Measurements from ENCODE around the gene HDGFL3.
"Not testable (repeated sequence)": the region's sequence is repeated elsewhere in the genome, so short reads cannot be mapped to it uniquely, and the experiment has no call there.

The HDGFL3 gene

DNA sequence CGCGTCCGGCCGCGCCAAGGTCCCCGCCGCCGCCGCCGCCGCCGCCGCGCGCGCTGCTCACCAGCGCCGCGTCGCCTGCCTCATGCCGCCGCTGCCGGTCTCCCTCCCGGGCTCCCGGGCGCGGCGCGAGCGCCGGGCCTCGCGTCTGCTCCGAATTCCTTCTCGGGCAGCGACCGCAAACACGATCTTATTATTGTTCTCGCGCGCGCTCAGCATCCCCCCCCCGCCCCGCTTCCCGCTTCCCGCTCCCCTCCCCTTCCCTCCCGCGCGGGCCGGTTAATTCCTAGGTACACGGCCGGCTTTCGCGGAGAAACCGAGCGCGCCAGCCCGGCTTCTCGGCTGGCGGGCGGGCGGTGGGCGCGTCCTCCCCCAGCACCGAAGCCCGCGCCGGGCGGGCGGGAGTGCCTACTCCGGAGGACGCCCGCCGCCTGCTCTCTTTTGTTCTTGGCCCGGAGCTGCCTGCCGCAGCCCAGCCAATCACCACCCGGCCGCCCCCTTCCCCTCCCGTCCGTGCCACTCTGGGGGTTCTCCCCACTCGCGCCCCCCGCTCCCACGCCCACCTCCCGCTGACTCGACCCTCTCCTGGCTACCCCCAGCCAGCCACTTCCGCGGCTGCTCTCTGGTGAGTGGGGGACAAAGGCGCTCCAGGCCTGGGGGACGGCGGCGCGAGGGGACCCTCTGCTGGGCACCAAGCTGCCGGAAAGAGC, at the start of gene HDGFL3:
HDGFL3 (minus strand) TSS at position 164 of the 707 bp plus-strand sequence. CDS start 409 bp downstream, outside the sequence.
- H3K27ac ChIP-seq: peak within 1 kb of the TSS; percentile 73
- no peak for DNase-seq (ENCODE audit: low read depth, low spot score)

DNA sequence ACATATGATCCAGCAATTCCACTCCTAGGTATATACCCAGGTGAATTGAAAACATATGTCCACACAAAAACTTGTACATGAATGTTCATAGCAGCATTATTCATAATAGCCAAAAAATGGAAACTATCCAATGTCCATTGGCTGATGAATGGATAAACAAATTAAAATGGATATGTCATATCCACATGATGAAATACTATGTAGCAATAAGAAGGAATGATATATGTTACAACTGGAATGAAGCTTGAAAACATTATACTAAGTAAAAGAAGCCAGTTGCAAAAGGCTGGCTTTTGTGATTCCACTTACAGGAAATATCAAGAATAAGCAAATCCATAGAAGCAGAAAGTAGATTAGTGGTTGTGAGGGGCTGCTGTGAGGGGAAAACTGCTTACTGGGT, 43.2 kb upstream of the HDGFL3 start:
- H3K27ac ChIP-seq: peak overlapping the region; percentile 70
- DNase-seq (ENCODE audit: low read depth, low spot score): no peak

DNA sequence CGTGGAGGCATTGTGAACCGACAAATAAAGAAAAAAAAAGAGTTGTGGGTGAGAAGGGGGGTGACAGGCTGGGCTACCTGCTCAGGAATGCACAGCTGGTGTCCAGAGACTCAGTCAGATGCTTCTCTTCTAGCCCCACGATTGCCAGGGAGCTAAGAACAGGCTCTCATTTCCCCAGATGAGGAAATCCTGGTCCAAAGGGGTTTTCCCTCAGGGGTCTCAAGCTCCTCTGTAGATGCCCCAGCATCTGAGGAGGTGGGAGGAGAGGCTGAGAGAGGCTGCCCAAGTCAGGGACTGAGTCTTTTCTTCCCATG, 41.4 kb upstream of the HDGFL3 start:
- DNase-seq (ENCODE audit: low read depth, low spot score): no peak
- no peak overlapping the region for H3K27ac ChIP-seq

DNA sequence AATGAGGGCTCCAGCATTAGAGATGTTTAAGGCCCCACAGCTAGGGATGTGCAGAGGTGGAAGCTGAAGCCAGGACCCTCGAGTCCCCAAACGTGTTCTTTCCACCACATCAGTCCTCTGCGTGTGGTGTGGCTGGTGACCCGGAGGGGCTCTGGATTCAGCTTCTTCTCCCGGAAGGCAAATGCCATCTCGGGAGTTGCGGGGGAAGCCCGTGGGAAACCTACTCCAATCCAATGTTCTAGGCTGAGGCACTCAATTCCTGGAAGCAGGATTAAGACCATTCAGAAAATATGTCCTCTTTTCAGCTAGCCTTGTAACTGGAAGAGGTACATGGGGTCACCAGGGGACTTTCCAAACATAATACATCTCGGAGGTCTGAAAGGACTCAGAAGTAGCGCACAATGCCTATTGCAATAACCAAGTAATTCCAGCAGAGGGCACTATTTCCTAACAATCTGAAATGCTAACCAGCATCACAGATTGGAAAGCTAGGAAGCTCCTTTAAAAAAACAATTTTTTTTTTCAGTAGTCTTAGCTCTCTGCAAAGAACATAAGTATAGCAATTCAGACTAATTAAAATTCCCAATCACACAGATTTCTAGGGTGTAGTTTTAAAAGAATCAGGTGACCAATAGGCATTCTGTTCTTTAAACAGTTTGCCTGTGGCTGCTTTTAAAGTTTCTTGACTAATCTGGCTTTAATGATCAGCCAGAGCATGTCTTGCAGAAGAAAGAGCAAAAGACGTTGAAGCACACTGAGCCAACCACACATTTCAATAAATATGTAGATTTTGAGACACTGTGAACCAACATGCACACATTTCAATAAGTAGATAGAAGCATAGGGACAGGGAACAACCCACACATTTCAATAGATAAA, 40.8 kb upstream of the HDGFL3 start:
- DNase-seq (ENCODE audit: low read depth, low spot score): no peak
- no peak overlapping the region for H3K27ac ChIP-seq

DNA sequence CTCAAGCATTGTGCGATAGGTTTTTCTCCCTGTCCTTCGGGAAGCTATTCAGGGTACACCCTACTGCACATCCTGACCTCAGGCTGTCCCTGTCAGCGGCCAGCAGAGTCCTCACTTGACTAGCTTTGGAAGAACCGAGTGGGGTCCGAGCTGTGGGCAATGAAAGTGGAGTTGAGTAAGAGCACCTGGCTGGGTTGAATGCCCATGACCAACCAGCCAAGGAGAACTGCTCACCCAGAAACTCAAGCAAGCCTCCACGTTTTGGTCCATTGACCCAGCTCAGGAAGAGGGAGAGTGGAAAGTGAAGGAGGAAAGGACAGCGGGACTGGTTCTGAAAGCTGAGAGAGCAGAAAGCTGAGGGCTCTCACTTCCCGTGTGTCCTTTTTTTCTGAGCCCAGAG, 36.0 kb upstream of the HDGFL3 start:
- no peak overlapping the region for H3K27ac ChIP-seq

DNA sequence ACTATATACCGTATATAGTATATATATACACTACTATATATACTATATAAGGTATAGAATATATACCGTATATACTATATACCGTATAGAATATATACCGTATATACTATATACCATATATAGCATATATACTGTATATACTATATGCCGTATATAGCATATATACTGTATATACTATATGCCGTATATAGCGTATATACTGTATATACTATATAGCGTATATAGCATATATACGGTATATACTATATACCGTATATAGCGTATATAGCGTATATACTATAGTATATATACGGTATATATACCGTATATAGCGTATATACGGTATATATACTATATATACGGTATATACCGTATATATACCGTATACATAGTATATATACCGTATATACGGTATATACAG, 22.6 kb upstream of the HDGFL3 start:
- H3K27ac ChIP-seq: no peak overlapping the region
- no peak for DNase-seq (ENCODE audit: low read depth, low spot score)

More for the DNA sequence above, 36.0 kb upstream of the HDGFL3 start:
- DNase-seq (ENCODE audit: low read depth, low spot score): no peak

DNA sequence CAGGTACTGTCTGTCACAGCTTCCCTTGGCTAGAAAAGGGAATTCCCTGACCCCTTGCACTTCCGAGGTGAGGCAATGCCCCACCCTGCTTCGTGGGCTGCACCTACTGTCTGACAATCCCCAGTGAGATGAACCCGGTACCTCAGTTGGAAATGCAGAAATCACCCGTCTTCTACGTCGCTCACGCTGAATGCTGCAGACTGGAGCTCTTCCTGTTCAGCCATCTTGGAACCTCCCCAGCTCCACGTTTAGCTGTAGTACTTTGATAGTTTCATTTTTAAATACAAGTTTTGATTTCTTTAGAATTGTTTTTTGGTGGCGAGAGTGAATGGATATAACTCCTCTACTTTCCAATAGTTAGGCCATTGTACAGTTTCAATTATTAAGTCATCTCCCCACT, 17.8 kb upstream of the HDGFL3 start:
- DNase-seq (ENCODE audit: low read depth, low spot score): no peak

DNA sequence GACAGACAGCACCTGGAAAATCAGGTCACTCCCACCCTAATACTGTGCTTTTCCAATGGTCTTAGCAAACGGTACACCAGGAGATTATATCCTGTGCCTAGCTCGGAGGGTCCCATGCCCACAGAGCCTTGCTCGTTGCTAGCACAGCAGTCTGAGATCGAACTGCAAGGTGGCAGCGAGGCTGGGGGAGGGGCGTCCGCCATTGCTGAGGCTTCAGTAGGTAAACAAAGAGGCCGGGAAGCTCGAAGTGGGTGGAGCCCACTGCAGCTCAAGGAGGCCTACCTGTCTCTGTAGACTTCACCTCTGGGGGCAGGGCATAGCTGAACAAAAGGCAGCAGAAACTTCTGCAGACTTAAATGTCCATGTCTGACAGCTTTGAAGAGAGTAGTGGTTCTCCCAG, 14.2 kb upstream of the HDGFL3 start:
- DNase-seq (ENCODE audit: low read depth, low spot score): not testable (repeated sequence)

More for the DNA sequence above, 17.8 kb upstream of the HDGFL3 start:
- no peak overlapping the region for H3K27ac ChIP-seq

DNA sequence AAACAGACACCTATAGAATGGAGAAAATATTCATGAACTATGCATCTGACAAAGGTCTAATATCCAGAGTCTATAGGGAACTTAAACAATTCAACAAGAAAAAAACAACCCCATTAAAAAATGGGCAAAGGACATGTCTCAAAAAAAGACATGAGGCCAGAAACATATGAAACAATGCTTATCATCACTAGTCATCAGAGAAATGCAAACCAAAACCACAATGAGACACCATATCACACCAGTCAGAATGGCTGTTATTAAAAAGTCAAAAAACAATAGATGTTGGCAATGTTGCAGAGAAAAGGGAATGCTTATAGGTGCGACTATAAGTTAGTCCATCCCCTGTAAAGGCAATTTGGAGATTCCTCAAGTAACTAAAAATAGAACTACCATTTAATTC, 11.4 kb upstream of the HDGFL3 start:
- no peak overlapping the region for H3K27ac ChIP-seq
- no peak for DNase-seq (ENCODE audit: low read depth, low spot score)

More for the DNA sequence above, 14.2 kb upstream of the HDGFL3 start:
- H3K27ac ChIP-seq: not testable (repeated sequence)

DNA sequence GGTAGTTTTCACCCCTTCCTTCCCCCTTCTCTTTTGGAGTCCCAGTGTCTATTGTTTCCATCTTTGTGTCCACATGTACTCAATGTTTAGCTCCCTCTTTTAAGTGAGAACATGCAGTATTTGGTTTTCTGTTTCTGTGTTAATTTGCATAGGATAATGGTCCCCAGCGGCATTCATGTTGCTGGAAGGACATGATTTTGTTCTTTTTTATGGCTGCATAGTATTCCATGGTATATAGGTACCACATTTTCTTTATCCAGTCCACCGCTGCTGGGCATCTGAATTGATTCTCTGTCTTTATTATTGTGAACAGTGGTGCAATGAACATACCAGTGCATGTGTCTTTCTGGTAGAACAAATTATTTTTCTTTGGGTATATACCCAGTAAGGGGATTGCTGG, 7.7 kb upstream of the HDGFL3 start:
- no peak for DNase-seq (ENCODE audit: low read depth, low spot score)
- no peak overlapping the region for H3K27ac ChIP-seq

DNA sequence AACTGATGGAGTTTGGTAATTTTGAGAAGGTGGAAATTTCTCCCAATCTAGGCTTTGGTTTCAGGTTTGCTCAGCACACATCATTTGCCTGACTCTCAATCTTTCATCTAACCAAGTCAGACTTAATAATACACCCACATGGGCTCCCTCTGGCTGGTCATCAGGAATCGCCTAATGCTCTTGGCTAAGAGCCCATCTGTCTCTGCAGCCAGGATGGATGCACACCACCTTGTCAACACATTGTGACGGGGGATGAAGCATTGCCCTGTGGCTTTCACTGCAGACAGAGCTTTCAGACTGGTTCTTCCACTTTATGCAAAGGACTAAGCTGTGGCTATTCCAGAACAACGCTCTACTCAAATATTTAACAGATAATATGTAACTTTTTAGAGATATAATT, 3.0 kb upstream of the HDGFL3 start:
- DNase-seq (ENCODE audit: low read depth, low spot score): peak; percentile 84
- H3K27ac ChIP-seq: peak overlapping the region; percentile 10

DNA sequence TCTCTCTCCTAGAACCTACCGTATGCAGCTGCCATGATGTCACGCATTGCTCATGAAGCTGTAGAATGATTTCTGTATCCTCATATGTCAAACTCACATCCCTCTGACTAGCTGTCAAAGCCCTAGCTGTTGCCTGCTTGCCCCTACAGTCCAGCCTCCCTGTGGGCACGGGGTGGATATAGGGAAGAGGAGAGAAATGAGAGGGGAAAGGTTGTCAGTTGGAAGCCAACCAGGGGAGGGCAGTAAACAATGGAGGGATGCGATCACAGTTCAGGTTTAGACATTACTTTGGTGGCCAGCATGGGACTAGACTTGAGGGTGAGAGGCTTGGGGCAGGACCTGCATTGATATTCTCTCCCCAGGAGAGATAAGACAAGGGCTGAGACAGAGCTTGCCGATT, 1.7 kb upstream of the HDGFL3 start:
- no peak for DNase-seq (ENCODE audit: low read depth, low spot score)
- no peak overlapping the region for H3K27ac ChIP-seq

DNA sequence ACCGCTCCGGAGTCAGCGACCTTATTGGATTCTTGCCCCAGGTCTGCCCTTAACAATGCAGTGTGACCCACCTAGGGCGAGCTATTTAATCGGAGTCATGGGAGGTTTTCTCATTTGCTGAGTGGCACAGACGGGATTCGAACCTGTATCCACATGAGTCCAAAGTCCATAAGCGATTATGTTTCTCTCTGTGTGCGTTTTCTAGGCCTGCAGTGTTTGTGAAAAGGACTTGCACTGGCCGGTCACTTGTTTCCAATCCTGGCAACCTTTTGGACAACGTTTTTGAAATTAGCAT, 691 bp upstream of the HDGFL3 start:
- DNase-seq (ENCODE audit: low read depth, low spot score): no peak
- H3K27ac ChIP-seq: no peak overlapping the region

DNA sequence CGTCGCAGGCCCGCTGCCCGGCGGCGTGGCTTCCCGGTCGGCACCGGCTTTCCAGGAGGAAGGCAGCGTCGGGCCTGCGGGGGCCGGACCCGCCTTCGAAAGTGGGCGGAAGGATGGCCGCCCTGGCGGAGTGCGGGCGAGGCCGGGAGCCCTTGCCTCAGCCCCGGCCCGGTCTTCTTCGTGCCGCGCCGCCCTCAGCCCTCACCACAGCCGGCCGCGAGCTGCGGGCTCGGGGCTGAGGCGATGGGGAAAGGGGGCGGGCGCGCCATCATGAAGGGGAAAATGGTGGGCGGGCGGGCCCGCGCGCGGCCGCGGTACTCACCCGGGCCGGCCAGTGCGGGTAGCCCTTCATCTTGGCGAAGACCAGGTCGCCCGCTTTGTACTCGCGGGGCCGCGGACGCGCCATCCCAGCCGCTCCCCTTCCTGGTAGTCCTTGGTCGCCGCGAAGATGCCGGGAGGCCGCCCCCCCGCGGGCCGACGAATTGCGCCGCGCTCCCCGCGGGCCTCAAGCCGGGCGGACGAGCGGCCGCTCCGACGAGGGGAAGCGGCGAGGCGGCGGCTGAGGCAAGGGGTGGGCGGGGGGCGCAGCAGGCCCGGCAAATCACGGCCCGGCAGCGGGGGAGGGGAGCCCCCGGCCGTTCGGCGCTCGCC, 489 bp downstream of the HDGFL3 start:
- H3K27ac ChIP-seq: peak overlapping the region; percentile 73
- DNase-seq (ENCODE audit: low read depth, low spot score): no peak

DNA sequence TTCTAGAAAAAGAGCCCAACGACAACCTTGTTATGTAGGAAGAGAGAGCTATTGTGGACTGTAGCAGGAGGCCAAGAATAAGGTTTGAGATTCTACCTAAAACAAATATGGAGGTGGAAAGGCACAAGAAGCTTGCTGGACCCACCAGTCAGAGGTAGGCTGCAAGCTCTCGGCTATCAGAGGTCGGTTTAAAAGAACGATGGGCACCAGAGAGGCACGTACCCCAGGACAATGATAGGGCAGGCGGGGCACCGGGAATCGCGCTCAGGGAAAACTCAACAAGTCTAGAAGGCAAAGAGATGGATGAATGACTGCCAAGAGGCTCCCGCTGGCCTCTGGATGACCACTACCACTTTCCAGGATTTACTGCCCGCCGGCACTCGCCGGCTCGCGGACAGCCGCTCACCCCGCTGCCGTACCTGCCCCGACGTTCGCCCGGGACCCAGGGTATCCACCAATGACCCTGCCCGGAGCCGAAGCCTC, 1.1 kb downstream of the HDGFL3 start:
- no peak for DNase-seq (ENCODE audit: low read depth, low spot score)
- H3K27ac ChIP-seq: peak overlapping the region; percentile 73

DNA sequence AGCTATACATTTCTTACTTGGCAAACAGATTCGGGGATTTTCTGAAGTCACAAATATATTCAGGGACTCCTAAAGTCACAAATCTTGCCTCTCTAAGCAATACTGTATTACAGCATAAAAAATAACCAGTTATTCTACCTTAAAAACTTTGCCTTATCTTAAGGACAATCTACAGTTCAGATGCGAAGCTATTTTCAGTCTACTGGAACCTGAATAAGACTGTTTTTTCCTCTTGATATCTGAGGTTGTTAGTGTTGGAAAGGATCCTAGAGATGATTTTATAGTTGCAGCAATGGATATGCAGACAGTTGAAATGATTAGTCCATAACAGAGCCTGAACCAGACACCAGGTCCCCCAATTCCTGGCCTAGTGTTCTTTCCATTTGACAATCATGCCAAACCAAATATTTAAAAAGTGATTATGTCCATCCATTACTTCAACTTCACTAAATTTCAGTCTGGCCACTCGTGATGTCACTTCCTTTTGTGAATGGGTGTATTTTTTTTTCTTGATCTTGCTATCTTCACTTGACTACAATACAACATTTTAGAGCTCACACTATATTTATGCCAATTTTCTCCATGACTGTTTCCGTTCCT, 1.8 kb downstream of the HDGFL3 start:
- peak overlapping the region; percentile 73 for H3K27ac ChIP-seq
- no peak for DNase-seq (ENCODE audit: low read depth, low spot score)

DNA sequence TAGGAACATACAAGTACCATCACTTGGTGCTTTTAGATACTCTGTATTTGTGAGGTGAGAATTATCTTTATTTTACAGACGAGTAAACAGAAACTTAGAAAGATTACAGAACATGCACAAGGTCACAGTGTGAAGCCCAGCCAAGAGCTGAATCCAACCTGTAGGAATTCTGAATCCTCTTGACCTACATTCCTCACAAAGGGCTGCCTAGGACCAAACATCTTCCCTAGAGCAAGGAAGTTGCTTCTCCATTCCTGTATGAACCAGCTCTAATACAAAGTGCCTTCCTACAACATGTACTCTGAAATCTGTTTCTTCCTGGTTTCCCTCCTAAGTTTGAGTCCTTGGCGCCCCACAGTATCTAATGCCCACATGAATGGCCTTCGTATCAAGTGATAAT, 2.9 kb downstream of the HDGFL3 start:
- DNase-seq (ENCODE audit: low read depth, low spot score): no peak
- H3K27ac ChIP-seq: no peak overlapping the region

DNA sequence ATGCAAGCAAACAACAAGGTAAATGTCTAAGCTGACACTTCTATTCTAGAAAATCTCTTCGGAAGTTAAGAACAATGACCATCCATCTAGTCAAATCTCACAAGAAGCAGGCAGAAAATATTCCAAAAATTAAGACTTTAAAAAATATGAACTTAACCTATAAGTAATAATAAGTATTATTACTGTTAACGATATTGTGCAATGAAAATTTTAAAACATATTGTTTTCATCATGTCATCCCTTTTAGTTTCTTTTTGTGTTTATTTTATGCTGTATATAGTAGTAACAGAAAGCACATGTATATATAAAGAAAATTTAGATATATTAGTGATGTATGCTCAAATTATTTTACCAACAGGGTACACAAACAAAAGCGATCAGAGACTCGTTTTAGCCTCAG, 4.1 kb downstream of the HDGFL3 start:
- DNase-seq (ENCODE audit: low read depth, low spot score): no peak
- no peak overlapping the region for H3K27ac ChIP-seq

DNA sequence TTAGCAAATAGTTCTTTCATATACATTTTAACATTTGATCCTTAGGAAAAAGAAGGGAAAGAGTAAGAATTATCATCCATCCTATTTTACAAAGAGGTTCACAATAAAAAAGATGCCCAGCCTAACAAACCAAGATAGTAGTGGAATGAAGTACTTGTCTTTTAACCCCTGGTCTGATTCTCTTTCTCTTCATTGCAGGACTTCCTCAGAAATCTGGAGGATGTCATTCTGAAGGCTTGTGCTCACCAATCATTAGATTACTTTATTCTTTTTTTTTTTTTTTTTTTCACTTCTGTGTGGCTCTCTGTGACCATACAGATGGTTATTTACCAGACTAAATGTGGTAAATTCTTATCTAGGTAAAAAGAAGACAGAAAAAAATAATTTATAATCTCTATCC, 7.0 kb downstream of the HDGFL3 start:
- H3K27ac ChIP-seq: no peak overlapping the region
- DNase-seq (ENCODE audit: low read depth, low spot score): no peak

DNA sequence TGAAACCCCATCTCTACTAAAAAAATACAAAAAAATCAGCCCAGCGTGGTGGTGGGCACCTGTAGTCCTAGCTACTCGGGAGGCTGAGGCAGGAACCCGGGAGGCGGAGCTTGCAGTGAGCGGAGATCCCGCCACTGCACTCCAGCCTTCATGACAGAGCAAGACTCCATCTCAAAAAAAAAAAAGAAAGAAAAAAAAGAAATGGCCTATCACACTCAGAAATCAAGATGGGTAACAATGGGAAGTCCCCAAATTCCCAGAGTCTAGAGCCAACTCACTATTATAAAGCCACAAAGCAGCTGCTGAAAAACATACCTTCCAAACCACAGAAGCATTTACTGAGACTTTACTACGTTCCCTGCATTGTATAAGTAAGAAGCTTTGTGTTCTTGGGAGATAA, 7.5 kb downstream of the HDGFL3 start:
- DNase-seq (ENCODE audit: low read depth, low spot score): peak; percentile 51
- no peak overlapping the region for H3K27ac ChIP-seq

DNA sequence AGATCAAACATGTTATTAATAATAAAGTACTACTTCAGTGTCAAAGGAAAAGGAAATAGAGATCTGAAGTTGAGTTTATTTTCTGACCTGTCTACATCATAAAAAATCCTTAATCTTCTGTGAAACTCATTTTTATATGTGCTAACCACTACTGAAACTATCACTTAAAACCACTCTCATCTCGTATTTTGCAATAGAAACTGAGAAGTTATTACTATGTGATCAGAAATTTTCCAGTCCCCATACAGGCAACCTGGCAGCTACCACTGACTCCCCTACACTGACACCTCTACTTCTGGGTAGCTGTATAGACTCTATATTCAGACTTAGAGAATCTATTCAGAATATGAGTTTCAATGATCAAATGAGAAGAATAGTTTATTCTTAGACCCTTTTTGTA, 8.3 kb downstream of the HDGFL3 start:
- no peak for DNase-seq (ENCODE audit: low read depth, low spot score)
- H3K27ac ChIP-seq: no peak overlapping the region

All from epithelial cell of prostate (primary cell).